ENCODE results near the gene ACMSD. TPM values are rescaled to one million over a fixed set of nuclear protein-coding genes. Genes with fewer than 3 reads are reported as not detected.

Gene ACMSD
- total and polyA plus RNA-seq, 2 of the 13 experiments (the other 11 are each of a cell fraction or from before 2014, with no cell fraction given) = not detected

GRCh38 chr2:134917888-134918525, 79.6 kb downstream of the ACMSD start (continued):
- TF ChIP-seq HMGXB4 (CRISPR knock-in tag; IDR thresholded peaks at IDR 0.05; ENCODE audit: borderline replicate concordance in 1 of 2, low read depth in 1 of 2) (peak in 1 of 2 experiments; percentile 69; a peak in 1 of 4 replicates), ZNF101 (CRISPR knock-in tag; IDR thresholded peaks at IDR 0.05; ENCODE audit: borderline replicate concordance, low read depth) (no peak), TEAD3 (CRISPR knock-in tag; optimal IDR thresholded peaks at IDR 0.05; ENCODE audit: borderline replicate concordance) (no peak), MYNN (CRISPR knock-in tag; IDR thresholded peaks at IDR 0.05; ENCODE audit: low read depth) (peak; percentile 87; the same call in 1 of the 2 replicates), ZNF672 (CRISPR knock-in tag; IDR thresholded peaks at IDR 0.05) (no peak), KLF15 (CRISPR knock-in tag; IDR thresholded peaks at IDR 0.05; ENCODE audit: borderline replicate concordance) (no peak), BORCS8-MEF2B (CRISPR knock-in tag; IDR thresholded peaks at IDR 0.05) (no peak), ZNF230 (CRISPR knock-in tag; IDR thresholded peaks at IDR 0.05) (no peak), ZBED4 (CRISPR knock-in tag; IDR thresholded peaks at IDR 0.05; ENCODE audit: borderline replicate concordance) (peak; percentile 52; the same call in 1 of the 2 replicates), ZNF281 (CRISPR knock-in tag; IDR thresholded peaks at IDR 0.05; ENCODE audit: borderline replicate concordance) (0 out of 2 replicates have a peak, but pooled peaks have one; percentile 22), NBN (conservative IDR thresholded peaks at IDR 0.05) (no peak), HMG20B (CRISPR knock-in tag; conservative IDR thresholded peaks at IDR 0.05) (0 out of 2 replicates have a peak, but pooled peaks have one; percentile 41), ZNF451 (CRISPR knock-in tag; IDR thresholded peaks at IDR 0.05) (peak; percentile 29; the same call in 1 of the 2 replicates), ZNF577 (CRISPR knock-in tag; IDR thresholded peaks at IDR 0.05; ENCODE audit: borderline replicate concordance, low read depth) (no peak), ZNF501 (CRISPR knock-in tag; IDR thresholded peaks at IDR 0.05) (no peak), MXD3 (CRISPR knock-in tag; IDR thresholded peaks at IDR 0.05) (no peak), BCL3 (CRISPR knock-in tag; IDR thresholded peaks at IDR 0.05) (peak; percentile 54; the same call in 1 of the 2 replicates), THYN1 (CRISPR knock-in tag; IDR thresholded peaks at IDR 0.05; ENCODE audit: borderline replicate concordance, low read depth) (no peak)
